Mammary epithelial cell (primary cell): ENCODE data around the gene TIMM23B.
"Not testable (repeated sequence)": the region's sequence is repeated elsewhere in the genome, so short reads cannot be mapped to it uniquely, and the experiment has no call there.

Experiments used
- EZH2 ChIP-seq: IDR thresholded peaks from 2 replicates; pipeline ENCODE4 v1.6.1; 2012; ENCODE audit warnings: low read length, inconsistent platforms, borderline replicate concordance
- TF ChIP-seq, protein P1 (sequence below), 2 donors: IDR thresholded peaks in 1 of 2; conservative IDR thresholded peaks in 1 of 2; 2 replicates each; pipeline ENCODE4 v1.5.1; 2011 to 2012; ENCODE audit warnings: inconsistent platforms in 2 of 2, low read length in 2 of 2, mild to moderate bottlenecking in 2 of 2, control low read depth in 1 of 2, low read depth in 1 of 2; ENCODE audit not compliant: insufficient read depth in 1 of 2; ENCODE audit errors: extremely low read depth in 1 of 2

DNA sequence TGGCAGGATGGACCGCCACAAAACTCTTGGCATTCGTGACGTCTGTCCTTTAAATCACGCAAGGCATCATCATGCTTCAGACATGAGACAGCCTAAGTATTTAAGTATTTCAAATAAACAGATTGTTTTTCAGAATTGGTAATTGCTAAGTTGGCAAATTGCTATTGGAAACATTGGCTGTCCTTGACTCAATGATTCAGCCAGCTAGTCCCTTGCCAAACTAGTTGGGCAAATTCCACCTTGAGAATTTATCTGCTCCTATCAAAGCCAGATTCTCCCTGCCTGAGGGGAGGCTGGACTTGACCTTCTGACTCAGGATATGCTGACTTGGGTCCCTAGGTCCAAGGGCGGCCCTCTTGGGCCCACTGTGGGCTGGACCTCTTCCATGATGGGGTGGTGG, 75.8 kb downstream of the TIMM23B start:
- TF ChIP-seq, protein P1, sequence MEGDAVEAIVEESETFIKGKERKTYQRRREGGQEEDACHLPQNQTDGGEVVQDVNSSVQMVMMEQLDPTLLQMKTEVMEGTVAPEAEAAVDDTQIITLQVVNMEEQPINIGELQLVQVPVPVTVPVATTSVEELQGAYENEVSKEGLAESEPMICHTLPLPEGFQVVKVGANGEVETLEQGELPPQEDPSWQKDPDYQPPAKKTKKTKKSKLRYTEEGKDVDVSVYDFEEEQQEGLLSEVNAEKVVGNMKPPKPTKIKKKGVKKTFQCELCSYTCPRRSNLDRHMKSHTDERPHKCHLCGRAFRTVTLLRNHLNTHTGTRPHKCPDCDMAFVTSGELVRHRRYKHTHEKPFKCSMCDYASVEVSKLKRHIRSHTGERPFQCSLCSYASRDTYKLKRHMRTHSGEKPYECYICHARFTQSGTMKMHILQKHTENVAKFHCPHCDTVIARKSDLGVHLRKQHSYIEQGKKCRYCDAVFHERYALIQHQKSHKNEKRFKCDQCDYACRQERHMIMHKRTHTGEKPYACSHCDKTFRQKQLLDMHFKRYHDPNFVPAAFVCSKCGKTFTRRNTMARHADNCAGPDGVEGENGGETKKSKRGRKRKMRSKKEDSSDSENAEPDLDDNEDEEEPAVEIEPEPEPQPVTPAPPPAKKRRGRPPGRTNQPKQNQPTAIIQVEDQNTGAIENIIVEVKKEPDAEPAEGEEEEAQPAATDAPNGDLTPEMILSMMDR (conservative IDR thresholded peaks at IDR 0.05 in 1 of 2, IDR thresholded peaks at IDR 0.05 in 1 of 2; ENCODE audit: extremely low read depth in 1 of 2, insufficient read depth in 1 of 2, low read depth in 1 of 2, low read length in 2 of 2), result not testable (repeated sequence)
- TF ChIP-seq EZH2, result not testable (repeated sequence)
